ENCODE data around the gene ARID3C. TPM values are rescaled to one million over a fixed set of nuclear protein-coding genes. Genes with fewer than 3 reads are reported as not detected.

ARID3C gene
- total and polyA plus RNA-seq, 2 of the 8 experiments (the other 6 are each of a cell fraction or from before 2014, with no cell fraction given): 0.08 TPM; not detected in 1

DNA sequence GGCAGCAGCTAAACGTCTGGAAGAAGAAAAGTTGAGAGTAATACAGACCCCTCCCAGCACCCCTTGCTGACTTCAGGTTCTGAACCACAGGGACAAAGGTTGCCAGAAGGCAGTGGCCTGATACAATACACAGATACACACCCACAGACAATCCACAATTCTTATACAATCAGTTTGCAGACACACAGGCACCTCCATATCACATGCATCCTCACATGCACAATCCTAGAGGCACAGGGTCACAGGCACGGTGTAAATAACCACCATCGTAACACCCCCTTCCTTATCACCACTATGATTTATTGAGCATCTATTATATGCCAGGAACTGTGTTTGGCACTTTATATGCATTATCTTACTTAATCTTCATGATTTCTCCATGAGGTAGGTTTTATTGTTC is 47.5 kb downstream of the ARID3C start (continued):
- TF ChIP-seq PHF8 (conservative IDR thresholded peaks at IDR 0.05; ENCODE audit: low read depth, low read length): no peak
- no peak for TF ChIP-seq ASH2L (IDR thresholded peaks at IDR 0.05; ENCODE audit: low read length)
- no peak for TF ChIP-seq CREB1 (IDR thresholded peaks at IDR 0.05)
- no peak for TF ChIP-seq CTBP2 (IDR thresholded peaks at IDR 0.05; ENCODE audit: borderline replicate concordance, insufficient read depth, insufficient read length, low read length)
- no peak for TF ChIP-seq BRCA1 (IDR thresholded peaks at IDR 0.05; ENCODE audit: low read depth, low read length)
- no peak for TF ChIP-seq TCF12 (IDR thresholded peaks at IDR 0.05; ENCODE audit: low read depth, low read length)
- TF ChIP-seq TAF7 (optimal IDR thresholded peaks at IDR 0.05; ENCODE audit: borderline replicate concordance, low read depth, low read length): no peak
